ACHN (cell line): ENCODE measurements around the gene CERS1.

Experiments
- DNase-seq: peaks from one replicate; pipeline ENCODE4 v3.0.0-alpha.2; 2015
- in situ Hi-C: cut with HindIII; loops from 2 replicates; pipeline ENCODE4 v1.10.0; 2017; ENCODE audit warnings: low sequenced_read_pairs, low pct_ligation_motif_present, low pct_unique_long_range_greater_than_20kb

CERS1 gene

DNA sequence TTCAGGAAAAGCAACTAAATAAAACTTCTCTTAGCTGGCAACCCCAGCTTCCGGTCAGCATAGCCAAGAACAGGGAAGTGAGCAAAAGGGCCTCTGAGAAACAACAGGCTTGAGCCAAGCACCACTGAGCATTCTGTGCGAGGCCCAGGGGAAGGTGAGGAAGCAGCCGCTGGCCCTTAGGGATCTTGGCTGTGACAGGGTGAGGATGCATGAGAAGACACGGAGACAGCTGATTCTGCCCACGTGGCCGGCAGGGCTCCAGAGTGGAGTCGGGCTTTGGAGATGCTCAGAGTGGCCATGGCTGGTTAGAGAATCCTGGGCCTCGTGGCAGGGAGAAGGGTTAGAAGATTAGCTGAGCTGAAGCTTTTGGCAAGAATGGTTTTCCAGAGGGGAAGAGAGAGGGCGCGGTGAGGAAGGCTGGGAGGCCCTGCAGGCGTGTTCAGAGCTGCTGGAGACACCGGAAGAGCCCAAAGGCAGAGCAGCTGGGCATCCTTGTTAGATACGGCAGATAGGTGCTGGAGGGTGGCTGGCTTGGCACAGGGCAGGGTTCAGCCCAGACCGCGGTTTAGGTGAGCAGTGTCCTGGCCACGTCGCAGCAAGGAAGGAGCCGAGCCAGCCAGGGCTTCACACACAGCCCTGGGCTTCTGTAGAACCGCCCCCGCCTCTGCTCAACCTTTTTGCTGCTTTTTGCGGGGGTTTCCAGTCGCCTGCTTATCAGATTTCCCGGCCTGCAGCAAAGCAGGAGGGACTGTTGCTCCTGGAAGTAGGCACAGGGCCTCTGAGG lies 46.9 kb downstream of the CERS1 start:
- DNase-seq = no peak
- in situ Hi-C loops = no loop called here

GRCh38 chr19:18847549-18848463 lies 48.2 kb downstream of the CERS1 start:
- DNase-seq = no peak
- in situ Hi-C loops = no loop called here

- DNase-seq = peak; percentile 60
- in situ Hi-C loops = no loop called here
Measured at GRCh38 chr19:18846862-18847548, 49.0 kb downstream of the CERS1 start.

DNA sequence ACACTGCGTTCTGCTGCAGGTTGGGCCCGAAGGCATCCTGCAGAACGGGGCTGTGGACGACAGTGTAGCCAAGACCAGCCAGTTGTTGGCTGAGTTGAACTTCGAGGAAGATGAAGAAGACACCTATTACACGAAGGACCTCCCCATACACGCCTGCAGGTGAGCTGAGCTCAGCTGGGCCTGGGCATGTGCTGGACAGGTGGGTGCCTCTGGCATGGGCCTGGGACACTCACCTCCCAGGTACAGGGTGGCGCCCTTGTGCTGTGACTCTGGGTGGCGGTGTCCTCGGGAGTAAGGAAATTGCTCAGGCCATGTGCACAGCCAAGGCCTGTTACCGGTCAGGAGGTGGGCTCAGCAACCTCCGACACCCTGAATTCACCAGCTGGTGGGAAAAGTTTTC lies 50.0 kb downstream of the CERS1 start:
- in situ Hi-C loops = no loop called here
- DNase-seq = no peak

GRCh38 chr19:18844806-18845329 lies 51.1 kb downstream of the CERS1 start:
- DNase-seq = no peak
- in situ Hi-C loops = no loop called here

GRCh38 chr19:18843960-18844359 lies 52.0 kb downstream of the CERS1 start:
- DNase-seq = no peak
- in situ Hi-C loops = no loop called here

- in situ Hi-C loops = no loop called here
- no peak for DNase-seq
Measured at GRCh38 chr19:18842166-18842565, 53.8 kb downstream of the CERS1 start.

DNA sequence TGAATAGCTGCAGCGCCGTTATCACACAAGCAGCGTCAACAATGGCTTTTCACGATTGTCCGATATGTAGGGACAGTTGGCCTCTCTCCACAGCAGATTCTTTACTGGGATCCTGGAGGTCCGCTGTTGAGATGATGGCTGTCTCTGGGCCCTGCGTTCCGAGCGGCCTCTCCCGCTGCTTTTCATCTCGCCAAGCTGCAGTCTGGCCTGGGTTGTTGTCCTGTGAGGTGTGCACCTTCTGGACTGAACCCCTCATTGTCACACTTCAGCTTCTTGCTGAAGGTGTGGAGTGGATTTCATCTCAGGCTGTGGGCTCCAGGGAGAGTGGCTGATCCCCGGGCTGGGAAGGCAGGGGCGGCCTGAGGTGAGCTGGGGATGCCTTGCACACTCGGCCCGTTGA lies 54.6 kb downstream of the CERS1 start:
- in situ Hi-C loops = no loop called here
- DNase-seq = no peak

GRCh38 chr19:18840288-18841267 lies 55.4 kb downstream of the CERS1 start:
- no peak for DNase-seq
- in situ Hi-C loops = no loop called here

GRCh38 chr19:18839465-18840287 lies 56.3 kb downstream of the CERS1 start:
- in situ Hi-C loops = no loop called here
- DNase-seq = no peak

DNA sequence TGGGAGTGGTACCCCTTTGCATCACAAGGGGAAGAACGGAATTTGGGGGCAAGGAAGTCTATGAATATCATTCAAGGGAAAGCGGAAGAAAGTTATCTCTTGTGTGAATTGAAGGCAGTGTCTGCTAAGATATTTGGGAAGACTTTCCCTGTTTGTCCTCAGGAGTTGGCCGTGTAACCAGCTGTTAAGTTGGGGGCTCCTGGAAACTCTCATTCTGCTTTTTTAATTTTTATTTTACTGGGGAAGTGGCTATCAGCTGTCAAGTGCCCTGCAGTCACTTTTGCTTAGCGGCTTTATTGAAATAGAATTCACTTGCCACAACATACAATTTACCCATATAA lies 61.3 kb downstream of the CERS1 start:
- in situ Hi-C loops = no loop called here
- no peak for DNase-seq

DNA sequence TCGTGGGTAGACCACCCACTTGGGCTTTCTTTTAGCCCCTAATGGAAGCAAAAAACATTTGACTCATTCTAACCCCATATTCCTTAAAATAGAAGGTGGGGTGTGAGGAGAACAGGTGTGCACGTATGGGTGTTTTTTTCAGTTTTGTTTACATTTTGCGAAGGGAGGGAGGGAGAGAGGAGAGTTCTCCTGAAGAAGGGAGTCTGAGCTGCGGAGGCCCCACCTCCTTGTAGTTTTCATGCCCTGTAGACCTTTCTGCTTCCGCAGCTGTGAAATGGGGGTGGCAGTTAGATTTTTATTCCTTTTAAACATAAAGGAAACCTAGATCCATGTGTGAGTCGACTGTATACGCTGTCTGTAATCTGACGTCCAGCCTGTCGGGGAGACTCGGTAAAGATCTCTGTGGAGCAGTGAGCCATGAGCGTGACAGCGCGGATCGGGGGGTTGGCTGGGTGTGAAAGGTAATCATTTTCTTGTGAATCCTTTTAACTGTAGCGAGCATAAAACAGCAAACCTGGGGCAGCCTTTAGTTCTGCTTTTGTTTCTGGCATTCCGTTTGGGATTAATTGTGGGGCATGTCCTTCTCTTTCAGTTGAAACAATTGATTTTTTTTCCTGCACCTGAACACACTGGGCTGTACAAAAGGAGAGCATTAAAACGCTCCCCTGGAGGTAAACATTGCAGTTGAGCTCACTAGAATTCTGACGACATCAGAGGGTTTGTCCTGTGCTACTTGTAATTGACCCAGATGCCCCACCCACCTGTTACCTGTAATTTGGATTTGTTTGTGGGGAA lies 61.9 kb downstream of the CERS1 start:
- no peak for DNase-seq
- in situ Hi-C loops = no loop called here

DNA sequence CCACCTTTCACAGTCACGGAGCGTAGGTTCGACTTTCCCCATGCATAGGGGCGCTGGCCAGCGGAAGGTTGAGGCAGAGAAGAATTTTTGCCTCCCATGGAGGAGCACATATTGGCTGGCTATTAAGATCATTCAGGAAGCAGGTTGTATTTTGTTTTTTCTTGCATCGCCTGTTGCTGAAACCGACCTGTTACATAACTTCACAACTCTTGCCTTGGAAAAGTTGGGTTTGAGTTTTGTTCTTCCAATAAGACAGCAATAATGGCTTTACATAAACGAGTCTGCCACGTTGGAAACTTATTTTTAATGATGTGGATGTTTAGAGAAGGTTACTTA lies 62.8 kb downstream of the CERS1 start:
- DNase-seq = no peak
- in situ Hi-C loops = no loop called here

- peak; percentile 42 for DNase-seq
- in situ Hi-C loops = no loop called here
Measured at GRCh38 chr19:18832306-18833140, 63.4 kb downstream of the CERS1 start.

DNA sequence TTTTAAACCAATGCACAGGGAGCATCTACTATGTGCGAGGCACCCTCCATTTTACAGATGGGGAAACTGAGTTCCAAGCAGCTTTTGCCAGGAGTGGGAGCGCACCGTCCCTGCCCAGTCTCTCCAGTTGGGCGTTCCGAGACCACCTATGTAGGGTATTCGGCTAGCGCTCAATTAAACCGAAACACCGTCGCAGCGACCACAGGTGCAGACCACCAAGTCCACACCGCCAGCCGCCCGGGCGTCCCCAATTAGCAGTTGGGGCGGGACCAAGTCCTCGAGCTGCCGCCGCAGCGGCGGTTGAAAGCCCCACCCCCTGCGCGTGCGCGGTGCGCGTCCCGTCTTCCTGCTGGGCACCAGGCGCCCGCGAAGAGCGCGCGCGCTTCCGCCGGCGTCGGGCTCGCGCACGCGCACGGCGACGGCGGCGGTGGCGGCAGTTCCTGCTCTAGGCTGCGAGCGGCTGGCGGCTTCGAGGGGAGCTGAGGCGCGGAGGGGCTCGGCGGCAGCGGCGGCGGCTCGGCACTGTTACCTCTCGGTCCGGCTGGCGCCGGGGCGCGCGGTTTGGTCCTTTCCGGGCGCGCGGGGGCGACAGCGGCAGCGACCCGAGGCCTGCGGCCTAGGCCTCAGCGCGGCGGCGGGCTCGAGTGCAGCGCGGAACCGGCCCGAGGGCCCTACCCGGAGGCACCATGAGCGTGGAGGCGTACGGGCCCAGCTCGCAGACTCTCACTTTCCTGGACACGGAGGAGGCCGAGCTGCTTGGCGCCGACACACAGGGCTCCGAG lies 64.2 kb downstream of the CERS1 start, which contains the start of gene UPF1:
Gene UPF1 (plus strand): TSS at position 436 of the 782 bp plus-strand sequence. CDS start 251 bp downstream, at position 687.
- peak; percentile 88 for DNase-seq
- in situ Hi-C loops = no loop called here
